Neural progenitor cell (in vitro differentiated cells): Measurements from ENCODE around the gene SFMBT1.

ENCODE experiments used
- EZH2 ChIP-seq: fragments of 200-600 bp; sonication (generic); IDR thresholded peaks from 2 replicates; pipeline ENCODE4 v1.6.1; 2017; ENCODE audit warnings: antibody characterized with exemption, mild to moderate bottlenecking, moderate library complexity
- TF ChIP-seq, protein P1 (sequence below): fragments of 200-600 bp; sonication (generic); IDR thresholded peaks from 2 replicates; pipeline ENCODE4 v1.5.1; 2017; ENCODE audit warnings: antibody characterized with exemption, mild to moderate bottlenecking

DNA sequence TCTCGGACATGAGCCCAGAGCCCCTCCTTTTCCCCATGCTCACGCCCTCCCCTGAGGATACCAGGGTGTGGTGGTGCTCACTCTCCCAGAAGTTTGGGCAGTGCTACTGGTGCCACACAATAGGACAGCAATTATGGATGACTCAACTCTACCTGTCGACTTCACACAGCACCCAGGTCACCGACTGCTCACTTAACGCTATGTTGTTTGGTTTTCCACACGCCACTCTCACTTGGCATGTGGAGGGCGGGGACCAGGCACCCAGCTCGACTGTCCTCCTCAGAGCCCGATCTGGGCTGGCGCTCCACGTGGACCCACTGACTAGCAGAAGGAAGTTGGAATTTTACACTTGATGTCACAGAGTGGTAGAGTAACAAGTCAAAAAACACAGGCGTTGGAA lies 179.4 kb downstream of the SFMBT1 start:
- TF ChIP-seq, protein P1, sequence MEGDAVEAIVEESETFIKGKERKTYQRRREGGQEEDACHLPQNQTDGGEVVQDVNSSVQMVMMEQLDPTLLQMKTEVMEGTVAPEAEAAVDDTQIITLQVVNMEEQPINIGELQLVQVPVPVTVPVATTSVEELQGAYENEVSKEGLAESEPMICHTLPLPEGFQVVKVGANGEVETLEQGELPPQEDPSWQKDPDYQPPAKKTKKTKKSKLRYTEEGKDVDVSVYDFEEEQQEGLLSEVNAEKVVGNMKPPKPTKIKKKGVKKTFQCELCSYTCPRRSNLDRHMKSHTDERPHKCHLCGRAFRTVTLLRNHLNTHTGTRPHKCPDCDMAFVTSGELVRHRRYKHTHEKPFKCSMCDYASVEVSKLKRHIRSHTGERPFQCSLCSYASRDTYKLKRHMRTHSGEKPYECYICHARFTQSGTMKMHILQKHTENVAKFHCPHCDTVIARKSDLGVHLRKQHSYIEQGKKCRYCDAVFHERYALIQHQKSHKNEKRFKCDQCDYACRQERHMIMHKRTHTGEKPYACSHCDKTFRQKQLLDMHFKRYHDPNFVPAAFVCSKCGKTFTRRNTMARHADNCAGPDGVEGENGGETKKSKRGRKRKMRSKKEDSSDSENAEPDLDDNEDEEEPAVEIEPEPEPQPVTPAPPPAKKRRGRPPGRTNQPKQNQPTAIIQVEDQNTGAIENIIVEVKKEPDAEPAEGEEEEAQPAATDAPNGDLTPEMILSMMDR: no peak
- no peak for TF ChIP-seq EZH2
